H1 (cell line): ENCODE measurements around the gene MAGI1. TPM values are rescaled to one million over a fixed set of nuclear protein-coding genes. Genes with fewer than 3 reads are reported as not detected.

ENCODE experiments used
- CREB1 ChIP-seq: IDR thresholded peaks from 2 replicates; pipeline ENCODE4 v1.6.1; 2012; ENCODE audit warnings: inconsistent platforms
- CTBP2 ChIP-seq: IDR thresholded peaks from 2 replicates; pipeline ENCODE4 v1.7.0; 2011; ENCODE audit warnings: borderline replicate concordance, mild to moderate bottlenecking, moderate library complexity, mixed read lengths, low read length; ENCODE audit not compliant: insufficient read depth, insufficient read length
- EZH2 ChIP-seq: fragments of 200-600 bp; sonication (generic); IDR thresholded peaks from 2 replicates; pipeline ENCODE4 v1.7.1; 2012; ENCODE audit warnings: low read depth, mild to moderate bottlenecking, moderate library complexity, low read length, inconsistent platforms; ENCODE audit not compliant: severe bottlenecking
- NRF1 ChIP-seq: IDR thresholded peaks from 2 replicates; pipeline ENCODE4 v1.6.1; 2011; ENCODE audit warnings: mild to moderate bottlenecking, low read depth, low read length, improper control_type of control experiment
- TEAD4 ChIP-seq: IDR thresholded peaks from 2 replicates; pipeline ENCODE4 v1.6.1; 2012; ENCODE audit warnings: low read depth, low read length, inconsistent platforms, mixed read lengths
- polyA plus RNA-seq, 7 experiments: library from polyadenylated mRNA; depleted of rRNA in 3 of 7; stranded (reverse) in 5 of 7; unstranded in 2 of 7; fragments of >200 nt in 5 of 7; fragments of 200-250 nt in 2 of 7; gene quantifications; 1 replicate in 5 of 7; 2 replicates in 1 of 7; 4 replicates in 1 of 7; pipeline versions ENCODE4 v1.2.1 to v1.2.3, GENCODE V29; 2011 to 2013; ENCODE audit warnings: missing spikeins in 2 of 7, mixed read lengths in 2 of 7
- total RNA-seq: library from RNA; stranded (reverse); fragmentation: NEBNext Ultra II Directional; extraction: Animal tissue kit (Norgen Biotek cat#: 25700); gene quantifications from 2 replicates; pipeline ENCODE4 v1.2.1, GENCODE V29; 2021
- TF ChIP-seq, protein P1 (sequence below): fragments of 300-600 bp; sonication (generic); IDR thresholded peaks from 2 replicates; pipeline ENCODE4 v1.7.1; 2012; ENCODE audit warnings: low read length, moderate library complexity, mild to moderate bottlenecking, inconsistent platforms; ENCODE audit not compliant: insufficient replicate concordance

MAGI1 gene
- total and polyA plus RNA-seq, 2 of the 8 experiments (the other 6 are each of a cell fraction or from before 2014, with no cell fraction given): 19.8 to 78.0 TPM

DNA sequence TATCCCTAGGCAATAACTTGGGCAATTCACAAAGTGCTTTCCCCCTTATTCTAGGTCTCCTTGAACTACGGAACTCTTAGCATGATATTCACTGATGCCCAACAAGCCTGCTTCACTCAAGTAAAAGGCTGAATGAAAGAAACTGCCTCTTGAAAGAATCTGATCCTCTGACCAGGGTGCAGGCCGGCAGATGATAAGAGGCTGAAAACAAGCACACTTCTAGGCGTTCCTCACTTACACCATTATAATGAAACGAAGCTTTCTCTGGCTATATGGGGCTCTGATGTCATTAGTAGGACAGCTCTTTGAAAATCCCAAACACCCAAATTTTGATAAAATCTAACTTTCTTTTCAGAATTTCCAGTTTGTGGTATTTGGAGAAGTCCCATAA, 28.4 kb downstream of the MAGI1 start (continued):
- TF ChIP-seq CTBP2: no peak
- TF ChIP-seq, protein P1, sequence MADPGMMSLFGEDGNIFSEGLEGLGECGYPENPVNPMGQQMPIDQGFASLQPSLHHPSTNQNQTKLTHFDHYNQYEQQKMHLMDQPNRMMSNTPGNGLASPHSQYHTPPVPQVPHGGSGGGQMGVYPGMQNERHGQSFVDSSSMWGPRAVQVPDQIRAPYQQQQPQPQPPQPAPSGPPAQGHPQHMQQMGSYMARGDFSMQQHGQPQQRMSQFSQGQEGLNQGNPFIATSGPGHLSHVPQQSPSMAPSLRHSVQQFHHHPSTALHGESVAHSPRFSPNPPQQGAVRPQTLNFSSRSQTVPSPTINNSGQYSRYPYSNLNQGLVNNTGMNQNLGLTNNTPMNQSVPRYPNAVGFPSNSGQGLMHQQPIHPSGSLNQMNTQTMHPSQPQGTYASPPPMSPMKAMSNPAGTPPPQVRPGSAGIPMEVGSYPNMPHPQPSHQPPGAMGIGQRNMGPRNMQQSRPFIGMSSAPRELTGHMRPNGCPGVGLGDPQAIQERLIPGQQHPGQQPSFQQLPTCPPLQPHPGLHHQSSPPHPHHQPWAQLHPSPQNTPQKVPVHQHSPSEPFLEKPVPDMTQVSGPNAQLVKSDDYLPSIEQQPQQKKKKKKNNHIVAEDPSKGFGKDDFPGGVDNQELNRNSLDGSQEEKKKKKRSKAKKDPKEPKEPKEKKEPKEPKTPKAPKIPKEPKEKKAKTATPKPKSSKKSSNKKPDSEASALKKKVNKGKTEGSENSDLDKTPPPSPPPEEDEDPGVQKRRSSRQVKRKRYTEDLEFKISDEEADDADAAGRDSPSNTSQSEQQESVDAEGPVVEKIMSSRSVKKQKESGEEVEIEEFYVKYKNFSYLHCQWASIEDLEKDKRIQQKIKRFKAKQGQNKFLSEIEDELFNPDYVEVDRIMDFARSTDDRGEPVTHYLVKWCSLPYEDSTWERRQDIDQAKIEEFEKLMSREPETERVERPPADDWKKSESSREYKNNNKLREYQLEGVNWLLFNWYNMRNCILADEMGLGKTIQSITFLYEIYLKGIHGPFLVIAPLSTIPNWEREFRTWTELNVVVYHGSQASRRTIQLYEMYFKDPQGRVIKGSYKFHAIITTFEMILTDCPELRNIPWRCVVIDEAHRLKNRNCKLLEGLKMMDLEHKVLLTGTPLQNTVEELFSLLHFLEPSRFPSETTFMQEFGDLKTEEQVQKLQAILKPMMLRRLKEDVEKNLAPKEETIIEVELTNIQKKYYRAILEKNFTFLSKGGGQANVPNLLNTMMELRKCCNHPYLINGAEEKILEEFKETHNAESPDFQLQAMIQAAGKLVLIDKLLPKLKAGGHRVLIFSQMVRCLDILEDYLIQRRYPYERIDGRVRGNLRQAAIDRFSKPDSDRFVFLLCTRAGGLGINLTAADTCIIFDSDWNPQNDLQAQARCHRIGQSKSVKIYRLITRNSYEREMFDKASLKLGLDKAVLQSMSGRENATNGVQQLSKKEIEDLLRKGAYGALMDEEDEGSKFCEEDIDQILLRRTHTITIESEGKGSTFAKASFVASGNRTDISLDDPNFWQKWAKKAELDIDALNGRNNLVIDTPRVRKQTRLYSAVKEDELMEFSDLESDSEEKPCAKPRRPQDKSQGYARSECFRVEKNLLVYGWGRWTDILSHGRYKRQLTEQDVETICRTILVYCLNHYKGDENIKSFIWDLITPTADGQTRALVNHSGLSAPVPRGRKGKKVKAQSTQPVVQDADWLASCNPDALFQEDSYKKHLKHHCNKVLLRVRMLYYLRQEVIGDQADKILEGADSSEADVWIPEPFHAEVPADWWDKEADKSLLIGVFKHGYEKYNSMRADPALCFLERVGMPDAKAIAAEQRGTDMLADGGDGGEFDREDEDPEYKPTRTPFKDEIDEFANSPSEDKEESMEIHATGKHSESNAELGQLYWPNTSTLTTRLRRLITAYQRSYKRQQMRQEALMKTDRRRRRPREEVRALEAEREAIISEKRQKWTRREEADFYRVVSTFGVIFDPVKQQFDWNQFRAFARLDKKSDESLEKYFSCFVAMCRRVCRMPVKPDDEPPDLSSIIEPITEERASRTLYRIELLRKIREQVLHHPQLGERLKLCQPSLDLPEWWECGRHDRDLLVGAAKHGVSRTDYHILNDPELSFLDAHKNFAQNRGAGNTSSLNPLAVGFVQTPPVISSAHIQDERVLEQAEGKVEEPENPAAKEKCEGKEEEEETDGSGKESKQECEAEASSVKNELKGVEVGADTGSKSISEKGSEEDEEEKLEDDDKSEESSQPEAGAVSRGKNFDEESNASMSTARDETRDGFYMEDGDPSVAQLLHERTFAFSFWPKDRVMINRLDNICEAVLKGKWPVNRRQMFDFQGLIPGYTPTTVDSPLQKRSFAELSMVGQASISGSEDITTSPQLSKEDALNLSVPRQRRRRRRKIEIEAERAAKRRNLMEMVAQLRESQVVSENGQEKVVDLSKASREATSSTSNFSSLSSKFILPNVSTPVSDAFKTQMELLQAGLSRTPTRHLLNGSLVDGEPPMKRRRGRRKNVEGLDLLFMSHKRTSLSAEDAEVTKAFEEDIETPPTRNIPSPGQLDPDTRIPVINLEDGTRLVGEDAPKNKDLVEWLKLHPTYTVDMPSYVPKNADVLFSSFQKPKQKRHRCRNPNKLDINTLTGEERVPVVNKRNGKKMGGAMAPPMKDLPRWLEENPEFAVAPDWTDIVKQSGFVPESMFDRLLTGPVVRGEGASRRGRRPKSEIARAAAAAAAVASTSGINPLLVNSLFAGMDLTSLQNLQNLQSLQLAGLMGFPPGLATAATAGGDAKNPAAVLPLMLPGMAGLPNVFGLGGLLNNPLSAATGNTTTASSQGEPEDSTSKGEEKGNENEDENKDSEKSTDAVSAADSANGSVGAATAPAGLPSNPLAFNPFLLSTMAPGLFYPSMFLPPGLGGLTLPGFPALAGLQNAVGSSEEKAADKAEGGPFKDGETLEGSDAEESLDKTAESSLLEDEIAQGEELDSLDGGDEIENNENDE: no peak
- TF ChIP-seq NRF1: no peak
- TF ChIP-seq CREB1: no peak
- TF ChIP-seq TEAD4: no peak
- TF ChIP-seq EZH2: no peak
